LNCAP (cell line): ENCODE measurements around the gene SEC14L6.
A peak's percentile ranks its signal among the peaks of the same experiment; 100 is the strongest.

Experiments
- CTCF ChIP-seq: fragments of 450-650 bp; IDR thresholded peaks from 2 replicates; pipeline ENCODE4 v1.5.1; 2017; ENCODE audit warnings: mild to moderate bottlenecking

The SEC14L6 gene

GRCh38 chr22:30564045-30564760 lies 17.7 kb upstream of the SEC14L6 start:
- TF ChIP-seq CTCF = no peak

- no peak for TF ChIP-seq CTCF
These were observed 15.8 kb upstream of the SEC14L6 start for GRCh38 chr22:30562366-30562765.

- TF ChIP-seq CTCF = no peak
These were observed 15.1 kb upstream of the SEC14L6 start for GRCh38 chr22:30561402-30562189.

- TF ChIP-seq CTCF = 0 out of 2 replicates have a peak, but pooled peaks have one; percentile 18
These were observed 14.2 kb upstream of the SEC14L6 start for GRCh38 chr22:30560643-30561202.

- TF ChIP-seq CTCF = no peak
These were observed 13.3 kb upstream of the SEC14L6 start for GRCh38 chr22:30559889-30560288.

GRCh38 chr22:30557243-30557642 lies 10.7 kb upstream of the SEC14L6 start:
- no peak for TF ChIP-seq CTCF

GRCh38 chr22:30556388-30556787 lies 9.8 kb upstream of the SEC14L6 start:
- 0 out of 2 replicates have a peak, but pooled peaks have one; percentile 9 for TF ChIP-seq CTCF
